Left lung (tissue), 10 donors: Measurements from ENCODE around the gene SLC35F3. TPM values are rescaled to one million over a fixed set of nuclear protein-coding genes. Genes with fewer than 3 reads are reported as not detected.

Experiments
- ATAC-seq: fragments of 200-7000 bp; cut with Tn5 transposase; one replicate; pipeline ENCODE4 v1.9.1; 2020; ENCODE audit warnings: moderate library complexity
- DNase-seq, 4 donors: peaks; one replicate each; pipeline ENCODE4 v3.0.0-alpha.2; 2013 to 2020
- H3K27ac ChIP-seq, 2 donors: fragments of 200-600 bp; sonication (generic) in 1 of 2; one replicate each; pipeline versions ENCODE4 v1.5.0 to v1.8.0; 2020 to 2021
- H3K27me3 ChIP-seq, 2 donors: fragments of 200-600 bp; sonication (generic) in 1 of 2; one replicate each; pipeline versions ENCODE4 v1.5.0 to v1.8.0; 2020 to 2021
- H3K36me3 ChIP-seq, 2 donors: fragments of 200-600 bp; sonication (generic) in 1 of 2; one replicate each; pipeline versions ENCODE4 v1.5.0 to v1.8.0; 2020 to 2021
- H3K4me1 ChIP-seq, 2 donors: fragments of 200-600 bp; one replicate each; pipeline ENCODE4 v1.8.0; 2021
- H3K4me3 ChIP-seq, 2 donors: fragments of 200-600 bp; sonication (generic) in 1 of 2; one replicate each; pipeline versions ENCODE4 v1.5.0 to v1.8.0; 2020 to 2021; ENCODE audit warnings: mild to moderate bottlenecking in 1 of 2
- H3K9me3 ChIP-seq, 2 donors: fragments of 200-600 bp; sonication (generic) in 1 of 2; one replicate each; pipeline versions ENCODE4 v1.5.0 to v1.8.0; 2020 to 2021
- intact Hi-C, 2 donors: fragments of 100-400 bp; cut with DNase I; formaldehyde crosslinking; loops; one replicate each; pipeline versions ENCODE4 v1.11.2 to v1.14.2; 2022
- polyA plus RNA-seq, 6 donors: library from polyadenylated mRNA; unstranded; fragments of 120-200 nt; gene quantifications; one replicate each; pipeline ENCODE4 v1.2.1, GENCODE V29; 2013; ENCODE audit not compliant: insufficient read length in 6 of 6
- total RNA-seq, 2 donors: library from RNA; stranded (reverse); fragmentation: NEBNext Ultra II Directional; extraction: Animal tissue kit (Norgen Biotek cat#: 25700); gene quantifications; one replicate each; pipeline ENCODE4 v1.2.1, GENCODE V29; 2021
- TF ChIP-seq, protein P1 (sequence below), 2 donors: fragments of 200-600 bp; sonication (generic) in 1 of 2; IDR thresholded peaks; one replicate each; pipeline versions ENCODE4 v1.5.0 to v1.8.0; 2021; ENCODE audit warnings: antibody characterized with exemption in 2 of 2
- donor health status: DM: no; HTN: yes; CAD: no.
- donor health status: DM: no; HTN: no; CAD: no.

Gene SLC35F3
- total and polyA plus RNA-seq, 8 donors = 0.58 to 1.9 (median 1.5) TPM

DNA sequence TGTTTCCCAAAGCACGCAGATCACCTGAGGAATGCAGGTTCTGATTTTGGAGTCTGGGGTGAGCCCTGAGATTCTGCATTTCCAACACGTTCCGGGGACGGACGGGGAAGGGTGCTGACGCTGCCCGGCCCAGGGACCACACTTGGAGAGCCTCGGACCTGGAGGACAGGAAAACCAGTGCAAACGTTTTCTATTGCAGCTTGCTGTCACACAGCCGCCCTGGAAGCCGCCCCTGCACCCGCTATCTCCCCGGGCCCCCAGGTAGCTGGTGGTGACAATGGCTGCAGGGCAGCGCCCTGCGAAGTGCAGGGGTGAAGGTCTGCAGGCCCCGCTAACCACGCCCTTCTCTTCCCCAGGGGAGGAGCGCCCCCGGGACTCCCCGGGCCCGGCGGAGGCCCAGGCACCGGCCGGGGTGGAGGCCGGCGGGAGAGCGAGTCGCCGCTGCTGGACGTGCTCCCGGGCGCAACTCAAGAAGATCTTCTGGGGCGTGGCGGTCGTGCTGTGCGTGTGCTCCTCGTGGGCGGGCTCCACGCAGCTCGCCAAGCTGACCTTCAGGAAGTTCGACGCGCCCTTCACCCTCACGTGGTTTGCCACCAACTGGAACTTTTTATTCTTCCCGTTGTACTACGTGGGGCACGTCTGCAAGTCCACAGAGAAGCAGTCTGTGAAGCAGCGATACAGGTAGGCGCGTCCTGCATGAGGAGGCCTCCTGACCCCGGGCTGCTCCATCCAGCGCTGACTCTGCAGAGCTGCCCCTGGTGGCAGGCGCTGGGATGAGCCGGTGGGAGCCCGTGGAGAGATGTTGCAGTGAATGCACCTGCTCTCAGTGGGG, 326.8 kb downstream of the SLC35F3 start:
- ATAC-seq (peak; percentile 73), DNase-seq (peak in 1 of 4 donors; percentile 64)
- H3K4me3 ChIP-seq = peak overlapping the region in 1 of 2 donors; percentile 13
- no peaks in the 10 kb centered on the region for H3K9me3 ChIP-seq
- TF ChIP-seq, protein P1, sequence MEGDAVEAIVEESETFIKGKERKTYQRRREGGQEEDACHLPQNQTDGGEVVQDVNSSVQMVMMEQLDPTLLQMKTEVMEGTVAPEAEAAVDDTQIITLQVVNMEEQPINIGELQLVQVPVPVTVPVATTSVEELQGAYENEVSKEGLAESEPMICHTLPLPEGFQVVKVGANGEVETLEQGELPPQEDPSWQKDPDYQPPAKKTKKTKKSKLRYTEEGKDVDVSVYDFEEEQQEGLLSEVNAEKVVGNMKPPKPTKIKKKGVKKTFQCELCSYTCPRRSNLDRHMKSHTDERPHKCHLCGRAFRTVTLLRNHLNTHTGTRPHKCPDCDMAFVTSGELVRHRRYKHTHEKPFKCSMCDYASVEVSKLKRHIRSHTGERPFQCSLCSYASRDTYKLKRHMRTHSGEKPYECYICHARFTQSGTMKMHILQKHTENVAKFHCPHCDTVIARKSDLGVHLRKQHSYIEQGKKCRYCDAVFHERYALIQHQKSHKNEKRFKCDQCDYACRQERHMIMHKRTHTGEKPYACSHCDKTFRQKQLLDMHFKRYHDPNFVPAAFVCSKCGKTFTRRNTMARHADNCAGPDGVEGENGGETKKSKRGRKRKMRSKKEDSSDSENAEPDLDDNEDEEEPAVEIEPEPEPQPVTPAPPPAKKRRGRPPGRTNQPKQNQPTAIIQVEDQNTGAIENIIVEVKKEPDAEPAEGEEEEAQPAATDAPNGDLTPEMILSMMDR (IDR thresholded peaks at IDR 0.05) = no peak
- H3K27ac ChIP-seq = no peak overlapping the region
- intact Hi-C loops = no loop called here
- H3K27me3 ChIP-seq = peaks cover 0 to 43% of the 10 kb centered on the region in 2 donors
- no peaks in the 10 kb centered on the region for H3K4me1 ChIP-seq
- no peaks in the 10 kb centered on the region for H3K36me3 ChIP-seq

DNA sequence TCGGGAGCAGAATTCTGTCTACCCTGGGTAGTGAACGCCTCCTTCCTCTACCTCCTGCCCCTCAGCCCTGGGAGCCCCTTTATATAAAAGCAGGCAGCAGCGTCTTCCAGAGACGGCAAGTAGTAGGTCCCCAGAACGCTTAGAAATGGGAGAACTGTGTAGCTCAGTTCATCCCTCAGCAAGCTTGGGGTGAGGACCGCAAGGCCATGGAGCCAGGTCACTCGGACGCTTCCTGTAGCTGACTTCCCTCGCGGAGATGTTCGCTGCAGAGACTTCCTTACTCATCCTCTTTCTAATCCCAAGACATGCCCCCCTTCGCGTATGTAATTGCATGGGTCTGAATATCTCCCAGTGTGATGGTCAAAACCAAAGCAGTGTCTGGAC, 327.4 kb downstream of the SLC35F3 start:
- TF ChIP-seq, protein P1 (IDR thresholded peaks at IDR 0.05) = no peak
- intact Hi-C loops = no loop called here
- DNase-seq (no peak), ATAC-seq (no peak)
- H3K4me1 ChIP-seq = no peaks in the 10 kb centered on the region
- H3K27ac ChIP-seq = no peak overlapping the region
- no peaks in the 10 kb centered on the region for H3K36me3 ChIP-seq
- H3K27me3 ChIP-seq = peaks cover 0 to 43% of the 10 kb centered on the region in 2 donors
- H3K9me3 ChIP-seq = no peaks in the 10 kb centered on the region
- no peak overlapping the region for H3K4me3 ChIP-seq

DNA sequence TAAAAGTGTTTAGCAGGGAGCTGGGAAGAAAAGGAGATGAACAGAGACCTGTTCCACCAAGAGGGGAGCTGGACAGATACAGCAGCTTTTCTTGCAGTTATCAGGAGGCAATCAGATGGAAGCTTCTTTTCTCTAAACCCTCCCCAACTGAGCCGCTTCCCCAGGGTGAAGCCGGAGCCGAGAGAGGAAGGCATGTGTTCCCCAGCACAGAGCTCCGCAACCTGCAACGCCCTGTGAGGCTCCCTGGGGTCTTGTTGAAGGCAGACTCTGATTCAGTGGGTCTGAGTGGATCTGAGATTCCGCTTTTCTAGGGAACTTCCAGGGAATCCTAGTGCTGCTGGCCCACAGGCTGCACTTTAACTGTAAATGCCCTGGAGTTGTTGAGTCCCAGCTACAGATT, 329.7 kb downstream of the SLC35F3 start:
- Histone ChIP-seq H3K36me3 (no peaks in the 10 kb centered on the region), H3K4me1 (no peaks in the 10 kb centered on the region), H3K4me3 (no peak overlapping the region), H3K27me3 (peaks cover 0 to 32% of the 10 kb centered on the region in 2 donors), H3K9me3 (no peaks in the 10 kb centered on the region), H3K27ac (no peak overlapping the region)
- ATAC-seq (no peak), DNase-seq (no peak)
- intact Hi-C loops = no loop called here
- TF ChIP-seq, protein P1 (IDR thresholded peaks at IDR 0.05) = no peak

DNA sequence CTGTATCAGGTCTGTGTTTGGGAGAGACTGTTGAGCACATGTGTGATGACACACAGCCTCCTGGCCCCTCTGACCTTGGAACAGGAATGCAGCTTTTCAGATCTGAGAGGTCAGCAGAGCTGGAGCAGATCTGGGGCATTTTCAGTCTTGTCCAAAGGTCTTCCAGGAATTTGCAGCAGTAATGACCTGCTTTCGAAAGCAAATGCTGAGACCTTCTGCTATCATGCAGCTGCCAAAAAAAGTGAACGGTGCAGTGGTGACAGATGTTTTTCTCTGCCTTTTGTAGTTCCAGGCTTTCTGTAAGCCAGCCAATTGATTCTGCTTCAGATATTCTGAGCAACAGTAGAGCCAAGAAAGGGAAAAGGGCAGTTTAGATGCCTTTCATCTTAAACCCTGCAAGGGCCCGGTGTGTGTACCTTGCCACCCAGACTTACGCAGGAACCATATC, 331.0 kb downstream of the SLC35F3 start:
- TF ChIP-seq, protein P1 (IDR thresholded peaks at IDR 0.05) = no peak

DNA sequence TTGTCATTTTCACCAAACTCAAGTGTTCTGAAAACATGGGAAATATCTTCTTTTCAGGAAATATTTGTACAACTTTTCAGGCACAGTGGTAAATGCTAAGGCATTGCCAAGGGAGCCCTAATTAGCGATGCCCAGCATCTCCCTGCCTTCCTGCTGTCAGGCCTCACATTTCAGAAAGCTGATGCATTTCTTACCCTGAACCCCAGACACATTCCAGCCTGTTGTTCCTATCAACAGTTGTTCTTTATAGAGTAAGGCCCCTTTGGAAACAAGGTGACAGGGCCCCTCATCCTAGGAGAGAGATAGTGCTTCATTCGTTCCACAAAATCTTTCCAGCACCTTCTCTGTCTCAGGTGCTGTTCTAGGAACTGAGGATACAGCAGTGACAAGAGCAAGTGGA, 332.9 kb downstream of the SLC35F3 start:
- DNase-seq (no peak), ATAC-seq (no peak)
- Histone ChIP-seq H3K27me3 (peaks cover 0 to under 1% of the 10 kb centered on the region in 2 donors), H3K9me3 (no peaks in the 10 kb centered on the region), H3K4me3 (no peak overlapping the region), H3K27ac (no peak overlapping the region), H3K36me3 (no peaks in the 10 kb centered on the region), H3K4me1 (no peaks in the 10 kb centered on the region)
- intact Hi-C loops = no loop called here
- TF ChIP-seq, protein P1 (IDR thresholded peaks at IDR 0.05) = no peak

More for the DNA sequence above, 331.0 kb downstream of the SLC35F3 start:
- H3K9me3 ChIP-seq = no peaks in the 10 kb centered on the region
- peaks cover 0 to 20% of the 10 kb centered on the region in 2 donors for H3K27me3 ChIP-seq
- intact Hi-C loops = no loop called here
- DNase-seq (no peak), ATAC-seq (no peak)
- H3K36me3 ChIP-seq = no peaks in the 10 kb centered on the region
- H3K4me3 ChIP-seq = no peak overlapping the region
- no peaks in the 10 kb centered on the region for H3K4me1 ChIP-seq
- no peak overlapping the region for H3K27ac ChIP-seq
